Measurements from ENCODE around the gene RALB. TPM values are rescaled to one million over a fixed set of nuclear protein-coding genes. Genes with fewer than 3 reads are reported as not detected.

The RALB gene
- polyA plus RNA-seq, 1 donor (not counting 4 experiments of a cell fraction or from before 2014, with no cell fraction given): 80.8 TPM

GRCh38 chr2:120321721-120322284, 69.2 kb downstream of the RALB start:
- H3K27me3 ChIP-seq (ENCODE audit: control insufficient read depth, extremely low read depth, insufficient read depth, low read length): peaks cover 7% of the 10 kb centered on the region
- peaks cover 8% of the 10 kb centered on the region for H3K4me1 ChIP-seq (ENCODE audit: control insufficient read depth, extremely low read depth, insufficient read depth, low read length)
- FAIRE-seq (no peak), DNase-seq (ENCODE audit: low read depth, low spot score) (no peak)
- no peak overlapping the region for H3K4me2 ChIP-seq (ENCODE audit: control insufficient read depth, extremely low read depth, insufficient read depth, low read depth, low read length)
- no peak overlapping the region for H3K4me3 ChIP-seq (ENCODE audit: control insufficient read depth in 2 of 3, extremely low read depth in 1 of 3, insufficient read depth in 2 of 3, low read depth in 1 of 3, low read length in 3 of 3)
- H4K20me1 ChIP-seq (ENCODE audit: control insufficient read depth, extremely low read depth, insufficient read depth, low read length): peaks cover 2% of the 10 kb centered on the region
- no peaks in the 10 kb centered on the region for H3K79me2 ChIP-seq (ENCODE audit: control insufficient read depth, insufficient read depth, low read length)
- H3K27ac ChIP-seq (ENCODE audit: control insufficient read depth, insufficient read depth, low read length): no peak overlapping the region
- H2AFZ ChIP-seq (ENCODE audit: control insufficient read depth, low read length): no peak overlapping the region
- H3K9me3 ChIP-seq (ENCODE audit: control insufficient read depth, low read depth, low read length): no peaks in the 10 kb centered on the region
- H3K9me1 ChIP-seq (ENCODE audit: control insufficient read depth, extremely low read depth, insufficient read depth, low read length): no peaks in the 10 kb centered on the region
- no peak overlapping the region for H3K9ac ChIP-seq (ENCODE audit: control insufficient read depth, extremely low read depth, insufficient read depth, low read length)
- no peaks in the 10 kb centered on the region for H3K36me3 ChIP-seq (ENCODE audit: control insufficient read depth in 2 of 2, extremely low read depth in 1 of 2, insufficient read depth in 2 of 2, low read length in 2 of 2)
- dilution Hi-C loops (cut with MboI; ENCODE audit: extremely low pct_ligation_motif_present, low sequenced_read_pairs): no loop called here
- TF ChIP-seq EZH2 (IDR thresholded peaks at IDR 0.05; ENCODE audit: low read length) (no peak), CTCF (optimal IDR thresholded peaks at IDR 0.05 in 1 of 3, IDR thresholded peaks at IDR 0.05 in 1 of 3, conservative IDR thresholded peaks at IDR 0.05 in 1 of 3; ENCODE audit: extremely low read depth in 1 of 3, insufficient read depth in 2 of 3, low read length in 3 of 3) (no peak)

GRCh38 chr2:120322329-120322728, 69.7 kb downstream of the RALB start:
- H3K79me2 ChIP-seq (ENCODE audit: control insufficient read depth, insufficient read depth, low read length): no peaks in the 10 kb centered on the region
- H3K27me3 ChIP-seq (ENCODE audit: control insufficient read depth, extremely low read depth, insufficient read depth, low read length): peaks cover 12% of the 10 kb centered on the region
- H3K9me1 ChIP-seq (ENCODE audit: control insufficient read depth, extremely low read depth, insufficient read depth, low read length): no peaks in the 10 kb centered on the region
- FAIRE-seq: no peak
- TF ChIP-seq CTCF (optimal IDR thresholded peaks at IDR 0.05 in 1 of 3, IDR thresholded peaks at IDR 0.05 in 1 of 3, conservative IDR thresholded peaks at IDR 0.05 in 1 of 3; ENCODE audit: extremely low read depth in 1 of 3, insufficient read depth in 2 of 3, low read length in 3 of 3) (no peak), EZH2 (IDR thresholded peaks at IDR 0.05; ENCODE audit: low read length) (no peak)
- H3K36me3 ChIP-seq (ENCODE audit: control insufficient read depth in 2 of 2, extremely low read depth in 1 of 2, insufficient read depth in 2 of 2, low read length in 2 of 2): no peaks in the 10 kb centered on the region
- no peak overlapping the region for H2AFZ ChIP-seq (ENCODE audit: control insufficient read depth, low read length)
- peaks cover 2% of the 10 kb centered on the region for H4K20me1 ChIP-seq (ENCODE audit: control insufficient read depth, extremely low read depth, insufficient read depth, low read length)
- no peak for DNase-seq (ENCODE audit: low read depth, low spot score)
- H3K4me2 ChIP-seq (ENCODE audit: control insufficient read depth, extremely low read depth, insufficient read depth, low read depth, low read length): no peak overlapping the region
- no peak overlapping the region for H3K9ac ChIP-seq (ENCODE audit: control insufficient read depth, extremely low read depth, insufficient read depth, low read length)
- peaks cover 8% of the 10 kb centered on the region for H3K4me1 ChIP-seq (ENCODE audit: control insufficient read depth, extremely low read depth, insufficient read depth, low read length)
- no peaks in the 10 kb centered on the region for H3K9me3 ChIP-seq (ENCODE audit: control insufficient read depth, low read depth, low read length)
- no peak overlapping the region for H3K4me3 ChIP-seq (ENCODE audit: control insufficient read depth in 2 of 3, extremely low read depth in 1 of 3, insufficient read depth in 2 of 3, low read depth in 1 of 3, low read length in 3 of 3)
- dilution Hi-C loops (cut with MboI; ENCODE audit: extremely low pct_ligation_motif_present, low sequenced_read_pairs): no loop called here
- H3K27ac ChIP-seq (ENCODE audit: control insufficient read depth, insufficient read depth, low read length): no peak overlapping the region
